HEK293 (cell line): ENCODE measurements around the gene TNIP1.
A peak's percentile ranks its signal among the peaks of the same experiment; 100 is the strongest.

Experiments
- CTCF ChIA-PET: fragments of 350-600 bp; formaldehyde crosslinking; extraction: SDS; loops from one replicate; lab custom pipeline; 2021; ENCODE audit warnings: antibody characterized with exemption; lab: Yijun Ruan, JAX
- POLR2A ChIA-PET: fragments of 300-600 bp; formaldehyde crosslinking; extraction: SDS; loops from one replicate; lab custom pipeline; 2020; ENCODE audit warnings: antibody characterized with exemption, inconsistent platforms; lab: Yijun Ruan, JAX
- H3K27ac ChIP-seq: fragments of 200-500 bp; sonication (Bioruptor generic); 2 replicates; pipeline ENCODE4 v1.5.1; 2014; ENCODE audit warnings: low read depth, low read length, control low read depth, inconsistent platforms; ENCODE audit errors: extremely low read depth
- H3K36me3 ChIP-seq, 2 experiments: fragments of 200-500 bp in 1 of 2; sonication (Bioruptor generic) in 1 of 2; 1 replicate in 1 of 2; 2 replicates in 1 of 2; pipeline ENCODE4 v1.5.1; 2014 to 2017; ENCODE audit warnings: inconsistent platforms in 2 of 2, low read length in 2 of 2; ENCODE audit not compliant: control insufficient read depth in 2 of 2, insufficient read depth in 1 of 2
- H3K4me1 ChIP-seq: fragments of 200-500 bp; sonication (Bioruptor generic); 2 replicates; pipeline ENCODE4 v1.5.1; 2014; ENCODE audit warnings: mild to moderate bottlenecking, low read length, inconsistent platforms; ENCODE audit not compliant: control insufficient read depth, insufficient read depth
- H3K4me3 ChIP-seq: 2 replicates; pipeline ENCODE4 v1.5.1; 2011; ENCODE audit warnings: low read depth, mild to moderate bottlenecking, control low read depth, low read length, moderate library complexity
- H3K9me3 ChIP-seq: fragments of 200-500 bp; sonication (Bioruptor generic); 2 replicates; pipeline ENCODE4 v1.5.1; 2014; ENCODE audit warnings: low read depth, low read length, inconsistent platforms; ENCODE audit not compliant: control insufficient read depth, insufficient read depth
- AEBP2 ChIP-seq: fragments of 450-650 bp; formaldehyde crosslinking; IDR thresholded peaks from 2 replicates; pipeline ENCODE4 v1.5.1; 2016; ENCODE audit warnings: missing biosample characterization, missing genetic modification characterization, borderline replicate concordance
- GLI2 ChIP-seq: fragments of 450-650 bp; formaldehyde crosslinking; IDR thresholded peaks from 2 replicates; pipeline ENCODE4; 2017; ENCODE audit warnings: missing biosample characterization, missing genetic modification characterization, low read depth, borderline replicate concordance
- GLIS2 ChIP-seq: fragments of 450-650 bp; formaldehyde crosslinking; IDR thresholded peaks from 2 replicates; pipeline ENCODE4 v1.5.1; 2016; ENCODE audit warnings: missing biosample characterization, missing genetic modification characterization
- HOXC10 ChIP-seq: sonication (generic); formaldehyde crosslinking; IDR thresholded peaks from 2 replicates; pipeline ENCODE4 v1.8.1; 2023; ENCODE audit warnings: mild to moderate bottlenecking, missing genetic modification reagents
- HOXD13 ChIP-seq: sonication (generic); formaldehyde crosslinking; IDR thresholded peaks from 2 replicates; pipeline ENCODE4 v1.8.0; 2022; ENCODE audit warnings: missing genetic modification reagents, borderline replicate concordance
- MYNN ChIP-seq: fragments of 450-650 bp; formaldehyde crosslinking; IDR thresholded peaks from 2 replicates; pipeline ENCODE4 v1.5.1; 2016; ENCODE audit warnings: missing biosample characterization, missing genetic modification characterization, borderline replicate concordance
- PBX3 ChIP-seq: sonication (generic); formaldehyde crosslinking; IDR thresholded peaks from 2 replicates; pipeline ENCODE4 v1.8.1; 2022; ENCODE audit warnings: mild to moderate bottlenecking, moderate library complexity, missing genetic modification reagents
- SCRT2 ChIP-seq: fragments of 450-650 bp; formaldehyde crosslinking; IDR thresholded peaks from 2 replicates; pipeline ENCODE4 v1.5.1; 2016; ENCODE audit warnings: missing biosample characterization, missing genetic modification characterization
- ZBTB17 ChIP-seq: fragments of 450-650 bp; formaldehyde crosslinking; IDR thresholded peaks from 2 replicates; pipeline ENCODE4 v1.5.1; 2016; ENCODE audit warnings: missing biosample characterization, missing genetic modification characterization
- ZBTB44 ChIP-seq: fragments of 450-650 bp; IDR thresholded peaks from 2 replicates; pipeline ENCODE4 v1.5.1; 2018; ENCODE audit warnings: missing biosample characterization, mild to moderate bottlenecking, missing genetic modification characterization
- ZBTB49 ChIP-seq: fragments of 450-650 bp; formaldehyde crosslinking; IDR thresholded peaks from 2 replicates; pipeline ENCODE4 v1.5.1; 2016; ENCODE audit warnings: missing biosample characterization, missing genetic modification characterization, low read depth
- ZFP41 ChIP-seq: fragments of 450-650 bp; formaldehyde crosslinking; IDR thresholded peaks from 2 replicates; pipeline ENCODE4 v1.5.1; 2016; ENCODE audit warnings: missing biosample characterization, missing genetic modification characterization, borderline replicate concordance
- ZNF10 ChIP-seq: fragments of 450-650 bp; formaldehyde crosslinking; IDR thresholded peaks from 2 replicates; pipeline ENCODE4 v1.5.1; 2017; ENCODE audit warnings: missing biosample characterization, missing genetic modification characterization
- ZNF112 ChIP-seq: fragments of 450-650 bp; formaldehyde crosslinking; IDR thresholded peaks from 2 replicates; pipeline ENCODE4 v1.5.0; 2017; ENCODE audit warnings: missing biosample characterization, missing genetic modification characterization
- ZNF133 ChIP-seq: fragments of 450-650 bp; formaldehyde crosslinking; IDR thresholded peaks from 2 replicates; pipeline ENCODE4 v1.5.1; 2016; ENCODE audit warnings: missing biosample characterization, missing genetic modification characterization
- ZNF146 ChIP-seq: fragments of 450-650 bp; formaldehyde crosslinking; IDR thresholded peaks from 2 replicates; pipeline ENCODE4 v1.5.1; 2016; ENCODE audit warnings: missing biosample characterization, missing genetic modification characterization
- ZNF19 ChIP-seq: fragments of 450-650 bp; formaldehyde crosslinking; IDR thresholded peaks from 2 replicates; pipeline ENCODE4; 2016; ENCODE audit warnings: missing biosample characterization, missing genetic modification characterization, low read depth
- ZNF223 ChIP-seq: fragments of 450-650 bp; formaldehyde crosslinking; IDR thresholded peaks from 2 replicates; pipeline ENCODE4 v1.5.1; 2016; ENCODE audit warnings: missing biosample characterization, missing genetic modification characterization
- ZNF23 ChIP-seq: fragments of 450-650 bp; formaldehyde crosslinking; IDR thresholded peaks from 2 replicates; pipeline ENCODE4 v1.5.1; 2016; ENCODE audit warnings: missing biosample characterization, missing genetic modification characterization, borderline replicate concordance
- ZNF48 ChIP-seq: fragments of 450-650 bp; formaldehyde crosslinking; IDR thresholded peaks from 2 replicates; pipeline ENCODE4 v1.5.1; 2016; ENCODE audit warnings: missing biosample characterization, missing genetic modification characterization
- ZNF513 ChIP-seq: fragments of 450-650 bp; IDR thresholded peaks from 2 replicates; pipeline ENCODE4 v1.5.1; 2018; ENCODE audit warnings: missing biosample characterization, missing genetic modification characterization
- ZNF530 ChIP-seq: fragments of 450-650 bp; formaldehyde crosslinking; IDR thresholded peaks from 2 replicates; pipeline ENCODE4 v1.5.1; 2016; ENCODE audit warnings: low read depth, missing biosample characterization, missing genetic modification characterization
- ZNF571 ChIP-seq: fragments of 450-650 bp; formaldehyde crosslinking; IDR thresholded peaks from 2 replicates; pipeline ENCODE4 v1.5.0; 2017; ENCODE audit warnings: missing biosample characterization, missing genetic modification characterization
- ZNF596 ChIP-seq: fragments of 450-650 bp; IDR thresholded peaks from 2 replicates; pipeline ENCODE4 v1.5.0; 2018; ENCODE audit warnings: missing biosample characterization, mild to moderate bottlenecking, missing genetic modification characterization, moderate library complexity
- ZNF624 ChIP-seq: fragments of 450-650 bp; formaldehyde crosslinking; IDR thresholded peaks from 2 replicates; pipeline ENCODE4 v1.5.1; 2017; ENCODE audit warnings: missing biosample characterization, missing genetic modification characterization
- ZNF664 ChIP-seq: fragments of 450-650 bp; formaldehyde crosslinking; IDR thresholded peaks from 2 replicates; pipeline ENCODE4 v1.5.1; 2016; ENCODE audit warnings: missing biosample characterization, missing genetic modification characterization
- ZNF692 ChIP-seq: fragments of 450-650 bp; formaldehyde crosslinking; IDR thresholded peaks from 2 replicates; pipeline ENCODE4 v1.5.1; 2016; ENCODE audit warnings: missing biosample characterization, missing genetic modification characterization

TNIP1 gene

GRCh38 chr5:151063142-151063989, 17.5 kb downstream of the TNIP1 start (continued):
- TF ChIP-seq AEBP2 (no peak), ZNF19 (no peak), ZBTB17 (peak; percentile 39; the same call in 1 of the 2 replicates), GLI2 (tag by site-specific recombination) (no peak), ZNF664 (tag by site-specific recombination) (peak; percentile 86), ZBTB44 (tag by site-specific recombination) (no peak), GLIS2 (no peak), ZNF624 (tag by site-specific recombination) (no peak), ZNF133 (tag by site-specific recombination) (no peak), ZNF23 (tag by site-specific recombination) (no peak)

GRCh38 chr5:151062405-151063141, 18.3 kb downstream of the TNIP1 start:
- Histone ChIP-seq H3K9me3 (no peaks in the 10 kb centered on the region), H3K4me3 (no peak overlapping the region), H3K27ac (no peak overlapping the region), H3K4me1 (no peaks in the 10 kb centered on the region), H3K36me3 (peaks cover 13 to 68% of the 10 kb centered on the region in 2 experiments; a peak in 2 of 3 replicates)
- ChIA-PET CTCF (interaction anchor here (0.6 to 1.0 kb wide), 2 partner anchors 10 to 61 kb away, joined by 3 to 4 read pairs; no protein-coding TSS in a partner anchor), POLR2A (no interaction called here)
- TF ChIP-seq HOXC10 (no peak), ZNF146 (tag by site-specific recombination) (no peak), ZNF513 (tag by site-specific recombination) (no peak), ZNF596 (no peak), ZNF112 (no peak), ZNF571 (tag by site-specific recombination) (no peak), ZNF530 (tag by site-specific recombination) (no peak), PBX3 (CRISPR knock-in tag) (no peak), SCRT2 (tag by site-specific recombination) (no peak), ZNF692 (tag by site-specific recombination) (no peak), ZFP41 (no peak), ZBTB49 (tag by site-specific recombination) (no peak), ZNF10 (tag by site-specific recombination) (no peak), ZNF48 (tag by site-specific recombination) (no peak), HOXD13 (no peak), ZNF223 (tag by site-specific recombination) (no peak), MYNN (tag by site-specific recombination) (no peak)
